HG02840 (cell line): ENCODE results near the gene CIITA.

Source experiments
- ATAC-seq: cut with Tn5 transposase; IDR thresholded peaks from one replicate; pipeline ENCODE4 v1.9.1; 2021; ENCODE audit warnings: mild to moderate bottlenecking, moderate library complexity, moderate number of reproducible peaks; ENCODE audit not compliant: unreplicated experiment, low FRiP score

The CIITA gene

GRCh38 chr16:10879681-10880589 lies 2.9 kb downstream of the CIITA start:
- no peak for ATAC-seq

GRCh38 chr16:10880594-10881452 lies 3.8 kb downstream of the CIITA start:
- ATAC-seq = no peak

- ATAC-seq = no peak
These were observed 4.6 kb downstream of the CIITA start for GRCh38 chr16:10881479-10882030.

- no peak for ATAC-seq
These were observed 6.0 kb downstream of the CIITA start for GRCh38 chr16:10883004-10883403.

- no peak for ATAC-seq
These were observed 8.2 kb downstream of the CIITA start for GRCh38 chr16:10885246-10885645.

GRCh38 chr16:10888320-10888937 lies 11.4 kb downstream of the CIITA start:
- no peak for ATAC-seq

- ATAC-seq = no peak
These were observed 12.9 kb downstream of the CIITA start for GRCh38 chr16:10889855-10890254.

GRCh38 chr16:10892782-10893318 lies 15.8 kb downstream of the CIITA start:
- ATAC-seq = no peak

GRCh38 chr16:10895053-10895946 lies 18.3 kb downstream of the CIITA start:
- no peak for ATAC-seq

- ATAC-seq = no peak
These were observed 19.2 kb downstream of the CIITA start for GRCh38 chr16:10896165-10896564.

- ATAC-seq = no peak
These were observed 19.7 kb downstream of the CIITA start for GRCh38 chr16:10896723-10897122.

- ATAC-seq = no peak
These were observed 20.1 kb downstream of the CIITA start for GRCh38 chr16:10897134-10897533.

- no peak for ATAC-seq
These were observed 26.0 kb downstream of the CIITA start for GRCh38 chr16:10902999-10903398.

GRCh38 chr16:10906482-10906881 lies 29.5 kb downstream of the CIITA start:
- ATAC-seq = no peak

GRCh38 chr16:10906914-10907756 lies 30.1 kb downstream of the CIITA start:
- no peak for ATAC-seq

- ATAC-seq = no peak
These were observed 30.7 kb downstream of the CIITA start for GRCh38 chr16:10907757-10908045.

- no peak for ATAC-seq
These were observed 34.3 kb downstream of the CIITA start for GRCh38 chr16:10911267-10911666.

GRCh38 chr16:10916534-10916933 lies 39.5 kb downstream of the CIITA start:
- no peak for ATAC-seq
